HUES6 (cell line): ENCODE data around the gene RTN1.

Experiments
- H3K27ac ChIP-seq: 2 replicates; pipeline ENCODE4 v1.7.0; 2013; ENCODE audit warnings: low read depth, mild to moderate bottlenecking, low read length, inconsistent platforms
- H3K27me3 ChIP-seq: 2 replicates; pipeline ENCODE4 v1.6.1; 2013; ENCODE audit warnings: low read length; ENCODE audit not compliant: control insufficient read depth, insufficient read depth
- H3K36me3 ChIP-seq: 2 replicates; pipeline ENCODE4 v1.6.1; 2013; ENCODE audit warnings: low read length; ENCODE audit not compliant: control insufficient read depth, insufficient read depth
- H3K4me1 ChIP-seq: 2 replicates; pipeline ENCODE4 v1.6.1; 2013; ENCODE audit warnings: low read length; ENCODE audit not compliant: control insufficient read depth, insufficient read depth
- H3K4me3 ChIP-seq: 2 replicates; pipeline ENCODE4 v1.5.1; 2013; ENCODE audit warnings: low read depth, low read length
- H3K9ac ChIP-seq: one replicate; pipeline ENCODE4 v1.6.1; 2013; ENCODE audit warnings: mild to moderate bottlenecking, low read length
- H3K9me3 ChIP-seq: 2 replicates; pipeline ENCODE4 v1.6.1; 2013; ENCODE audit warnings: low read depth, low read length; ENCODE audit not compliant: control insufficient read depth, insufficient read depth

RTN1 gene

DNA sequence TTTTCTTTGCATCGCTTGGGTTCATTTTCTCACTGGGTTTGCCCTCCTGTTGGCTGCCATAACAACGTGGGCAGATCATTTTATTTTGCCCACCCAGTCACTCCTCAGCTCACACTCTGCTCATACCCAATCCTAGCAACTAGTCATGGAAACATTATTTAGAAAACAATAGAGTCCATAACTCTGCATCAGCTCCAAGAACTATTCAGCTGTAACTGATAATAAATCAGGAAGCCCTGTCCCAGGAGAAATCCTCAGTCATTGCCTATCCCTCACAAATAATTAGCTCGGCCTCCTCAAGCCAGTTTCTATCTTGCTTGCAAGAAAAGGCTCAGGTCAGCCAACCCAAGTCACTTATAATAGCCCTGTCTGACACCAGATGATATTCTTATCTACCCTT, 43.2 kb downstream of the RTN1 start:
- Histone ChIP-seq H3K9ac (no peak overlapping the region), H3K4me1 (peaks cover 10% of the 10 kb centered on the region; the same call in 1 of the 2 replicates), H3K27me3 (no peaks in the 10 kb centered on the region), H3K36me3 (no peaks in the 10 kb centered on the region), H3K9me3 (no peaks in the 10 kb centered on the region), H3K27ac (no peak overlapping the region), H3K4me3 (no peak overlapping the region)

- Histone ChIP-seq H3K9me3 (no peaks in the 10 kb centered on the region), H3K4me3 (no peak overlapping the region), H3K27me3 (no peaks in the 10 kb centered on the region), H3K9ac (no peak overlapping the region), H3K27ac (no peak overlapping the region), H3K36me3 (no peaks in the 10 kb centered on the region), H3K4me1 (peaks cover 10% of the 10 kb centered on the region; the same call in 1 of the 2 replicates)
These were observed 44.4 kb downstream of the RTN1 start for GRCh38 chr14:59826150-59826549.

- Histone ChIP-seq H3K27ac (no peak overlapping the region), H3K4me3 (no peak overlapping the region), H3K9ac (no peak overlapping the region), H3K36me3 (no peaks in the 10 kb centered on the region), H3K27me3 (no peaks in the 10 kb centered on the region), H3K9me3 (0 out of 2 replicates have a peak, but pooled peaks cover 4% of the 10 kb centered on the region), H3K4me1 (no peaks in the 10 kb centered on the region)
These were observed 47.4 kb downstream of the RTN1 start for GRCh38 chr14:59823179-59823578.

- 0 out of 2 replicates have a peak, but pooled peaks cover 4% of the 10 kb centered on the region for H3K9me3 ChIP-seq
- H3K4me1 ChIP-seq, result no peaks in the 10 kb centered on the region
- no peaks in the 10 kb centered on the region for H3K27me3 ChIP-seq
- no peak overlapping the region for H3K9ac ChIP-seq
- H3K36me3 ChIP-seq, result no peaks in the 10 kb centered on the region
- H3K4me3 ChIP-seq, result no peak overlapping the region
- H3K27ac ChIP-seq, result no peak overlapping the region
These were observed 51.0 kb downstream of the RTN1 start for GRCh38 chr14:59819446-59820088.

GRCh38 chr14:59816941-59817340, 53.6 kb downstream of the RTN1 start:
- no peak overlapping the region for H3K27ac ChIP-seq
- H3K4me3 ChIP-seq, result no peak overlapping the region
- peaks cover 2% of the 10 kb centered on the region; the same call in 1 of the 2 replicates for H3K4me1 ChIP-seq
- no peak overlapping the region for H3K9ac ChIP-seq
- H3K9me3 ChIP-seq, result 0 out of 2 replicates have a peak, but pooled peaks cover 4% of the 10 kb centered on the region
- H3K27me3 ChIP-seq, result no peaks in the 10 kb centered on the region
- no peaks in the 10 kb centered on the region for H3K36me3 ChIP-seq

DNA sequence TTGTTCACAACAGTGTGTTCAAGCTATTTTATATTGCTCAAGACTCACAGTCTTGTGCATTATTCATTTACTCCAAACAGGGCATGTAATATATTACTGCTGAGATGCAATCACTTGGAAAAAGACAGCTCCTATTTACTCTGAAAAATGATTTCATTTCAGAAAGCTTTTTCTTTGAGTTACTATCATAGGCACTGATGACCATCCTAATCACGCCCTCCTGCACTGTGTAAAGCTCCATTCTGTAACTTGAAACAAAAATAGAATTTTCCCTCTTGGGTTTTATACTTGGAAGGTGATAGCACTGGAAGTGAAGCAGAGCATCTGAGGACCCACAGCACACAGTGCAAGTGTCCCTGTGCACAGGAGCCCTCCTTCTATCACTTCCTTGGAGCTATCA, 55.6 kb downstream of the RTN1 start:
- no peak overlapping the region for H3K4me3 ChIP-seq
- no peaks in the 10 kb centered on the region for H3K36me3 ChIP-seq
- no peak overlapping the region for H3K27ac ChIP-seq
- peaks cover 8% of the 10 kb centered on the region; the same call in 1 of the 2 replicates for H3K4me1 ChIP-seq
- H3K27me3 ChIP-seq, result no peaks in the 10 kb centered on the region
- H3K9ac ChIP-seq, result no peak overlapping the region
- 0 out of 2 replicates have a peak, but pooled peaks cover 4% of the 10 kb centered on the region for H3K9me3 ChIP-seq

GRCh38 chr14:59811815-59812214, 58.8 kb downstream of the RTN1 start:
- Histone ChIP-seq H3K9ac (no peak overlapping the region), H3K9me3 (no peaks in the 10 kb centered on the region), H3K27ac (no peak overlapping the region), H3K36me3 (no peaks in the 10 kb centered on the region), H3K4me3 (no peak overlapping the region), H3K27me3 (no peaks in the 10 kb centered on the region), H3K4me1 (peaks cover 8% of the 10 kb centered on the region; the same call in 1 of the 2 replicates)

DNA sequence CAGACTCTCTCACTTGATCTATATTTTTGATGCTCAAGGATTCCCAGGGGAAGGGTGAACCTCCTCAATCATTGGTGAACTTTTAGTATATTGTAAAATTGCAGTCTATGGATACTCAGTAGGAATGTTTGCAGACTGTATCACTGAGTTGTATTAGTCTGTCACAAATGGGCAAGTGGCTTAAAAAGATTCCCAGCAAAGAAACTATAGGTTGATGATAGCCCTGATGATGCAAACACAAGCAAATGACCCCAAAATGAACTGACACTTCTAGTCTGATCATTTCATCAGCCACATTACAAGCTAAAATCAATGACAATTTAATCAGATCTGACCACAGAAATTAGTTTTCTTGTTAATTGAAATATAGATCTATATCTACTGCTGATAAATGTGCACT, 59.5 kb downstream of the RTN1 start:
- Histone ChIP-seq H3K4me3 (no peak overlapping the region), H3K27ac (no peak overlapping the region), H3K36me3 (no peaks in the 10 kb centered on the region), H3K9ac (no peak overlapping the region), H3K4me1 (peaks cover 8% of the 10 kb centered on the region; the same call in 1 of the 2 replicates), H3K27me3 (no peaks in the 10 kb centered on the region), H3K9me3 (no peaks in the 10 kb centered on the region)

- Histone ChIP-seq H3K4me1 (no peaks in the 10 kb centered on the region), H3K27me3 (no peaks in the 10 kb centered on the region), H3K27ac (no peak overlapping the region), H3K9ac (no peak overlapping the region), H3K36me3 (no peaks in the 10 kb centered on the region), H3K4me3 (no peak overlapping the region), H3K9me3 (no peaks in the 10 kb centered on the region)
These were observed 67.5 kb downstream of the RTN1 start for GRCh38 chr14:59803052-59803540.

DNA sequence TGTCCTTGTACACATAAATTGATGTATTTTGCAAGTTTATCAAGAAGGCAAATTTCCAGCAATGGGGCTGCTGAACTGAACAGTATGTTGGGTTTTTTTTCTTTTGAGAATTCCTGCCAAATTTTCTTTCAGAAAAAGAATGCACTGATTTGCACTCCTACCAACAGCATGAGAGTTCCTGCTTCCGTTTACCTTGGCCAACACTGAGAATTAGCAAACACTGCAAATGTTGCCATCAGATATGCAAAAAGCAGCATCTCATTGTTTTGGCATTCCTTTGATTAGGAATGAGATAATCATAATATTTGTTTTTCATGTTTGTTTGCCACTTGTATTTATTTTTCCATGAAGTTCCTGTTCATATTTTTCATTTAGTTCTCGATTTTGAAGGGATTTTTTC, 82.4 kb downstream of the RTN1 start:
- Histone ChIP-seq H3K27ac (no peak overlapping the region), H3K27me3 (no peaks in the 10 kb centered on the region), H3K9me3 (no peaks in the 10 kb centered on the region), H3K4me1 (0 out of 2 replicates have a peak, but pooled peaks cover 4% of the 10 kb centered on the region), H3K36me3 (no peaks in the 10 kb centered on the region), H3K9ac (no peak overlapping the region), H3K4me3 (no peak overlapping the region)

DNA sequence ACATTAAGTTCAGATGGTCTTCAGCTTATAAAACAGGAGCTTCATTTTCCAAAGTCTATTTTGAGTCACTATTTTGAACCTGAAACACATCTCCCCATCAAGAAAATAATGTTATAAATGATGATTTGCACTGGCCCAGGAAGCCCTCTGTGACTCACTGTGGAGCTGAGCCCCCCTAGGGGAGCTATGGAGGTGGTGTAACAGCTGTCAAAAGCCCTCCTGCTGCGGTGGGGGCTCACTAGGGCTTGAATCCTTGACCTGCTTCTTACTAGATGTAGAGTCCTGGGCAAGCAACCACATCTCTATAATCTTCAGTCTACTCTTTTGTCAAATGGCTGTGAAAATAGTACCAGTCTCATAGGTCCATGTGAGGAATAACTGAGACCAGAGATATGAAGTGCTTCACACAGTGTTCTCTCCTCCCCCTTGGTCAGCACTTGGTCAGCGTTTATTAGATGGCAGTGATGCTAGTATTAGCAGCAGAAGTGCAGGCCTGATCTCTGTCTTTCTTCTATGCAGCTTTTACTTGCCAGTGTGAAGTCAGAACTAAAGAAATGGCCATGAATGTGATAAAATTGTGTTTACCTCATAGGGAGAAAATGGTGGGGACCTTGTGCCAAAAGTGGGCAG, 83.4 kb downstream of the RTN1 start:
- Histone ChIP-seq H3K9ac (no peak overlapping the region), H3K27me3 (no peaks in the 10 kb centered on the region), H3K36me3 (no peaks in the 10 kb centered on the region), H3K4me1 (0 out of 2 replicates have a peak, but pooled peaks cover 4% of the 10 kb centered on the region), H3K27ac (no peak overlapping the region), H3K4me3 (no peak overlapping the region), H3K9me3 (no peaks in the 10 kb centered on the region)
